Measurements from ENCODE around the gene NPY1R.

The NPY1R gene

GRCh38 chr4:163350672-163351071 is 18.3 kb upstream of the NPY1R start:
- peak; percentile 76 for TF ChIP-seq TEAD4 (IDR thresholded peaks at IDR 0.05)
- TF ChIP-seq RAD21 (IDR thresholded peaks at IDR 0.05; ENCODE audit: low read depth) = no peak
- no peak for TF ChIP-seq FOXM1 (IDR thresholded peaks at IDR 0.05; ENCODE audit: borderline replicate concordance, low read depth)

DNA sequence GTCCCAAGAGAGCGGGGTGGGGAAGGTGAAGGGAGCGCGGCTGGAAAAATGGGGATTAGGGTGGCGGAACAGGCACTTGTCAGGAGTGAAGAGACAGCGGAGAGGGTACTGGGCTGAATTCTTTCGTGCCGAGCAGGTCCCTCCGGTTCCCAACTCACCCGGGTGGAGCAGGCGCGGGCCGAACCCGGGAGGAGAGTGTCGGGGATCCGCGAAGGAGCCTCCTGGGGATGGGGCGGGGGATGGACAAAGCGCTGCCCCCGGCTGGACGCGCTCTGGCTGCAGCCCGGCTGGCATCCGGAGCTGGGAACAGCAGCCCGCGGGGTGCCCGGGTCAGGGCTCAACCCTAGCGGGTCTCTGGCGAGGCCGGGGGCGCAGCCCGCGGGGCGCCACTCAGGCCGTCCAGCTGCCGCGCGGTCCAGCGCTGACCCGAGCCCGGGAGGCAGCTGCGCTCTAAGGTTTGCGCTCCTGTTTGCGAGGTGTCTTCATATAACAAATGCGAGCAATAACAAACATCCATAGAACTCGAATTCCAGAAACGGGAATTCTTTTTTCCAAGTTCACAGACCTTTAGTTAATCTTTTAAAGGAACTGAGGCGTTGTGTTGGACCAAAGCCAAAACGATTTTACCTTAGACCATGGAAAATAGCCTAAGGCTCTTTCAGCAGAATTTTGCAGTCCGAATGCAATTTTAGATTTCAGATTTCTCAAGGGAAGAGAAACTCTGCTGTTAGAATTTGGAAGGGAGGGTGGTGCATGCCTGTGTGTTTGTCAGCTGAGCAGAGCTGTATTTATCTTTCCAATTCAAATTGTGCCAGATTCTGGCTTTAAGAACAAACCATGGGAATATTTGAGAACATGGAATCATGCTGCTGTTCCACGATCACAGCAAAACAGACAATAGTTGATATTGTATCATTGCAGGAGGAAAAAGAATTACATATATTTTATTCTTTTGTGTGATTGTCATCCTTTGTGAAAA is 12.0 kb upstream of the NPY1R start:
- TF ChIP-seq FOXM1 (IDR thresholded peaks at IDR 0.05; ENCODE audit: borderline replicate concordance, low read depth) (no peak), ZBTB7A (IDR thresholded peaks at IDR 0.05; ENCODE audit: low read depth) (peak; percentile 56; the same call in 1 of the 2 replicates), TAF1 (IDR thresholded peaks at IDR 0.05; ENCODE audit: low read depth) (no peak), NFIC (IDR thresholded peaks at IDR 0.05) (0 out of 2 replicates have a peak, but pooled peaks have one; percentile 35)

GRCh38 chr4:163343604-163344146 is 11.3 kb upstream of the NPY1R start, which contains the start of gene NPY5R:
Gene NPY5R, plus strand, starts transcription at chr4:163343892. Its CDS starts 6,382 bp downstream, at chr4:163350274.
- TF ChIP-seq TEAD4 (IDR thresholded peaks at IDR 0.05) = no peak
- TF ChIP-seq CEBPB (IDR thresholded peaks at IDR 0.05) = no peak
- no peak for TF ChIP-seq EP300 (IDR thresholded peaks at IDR 0.05; ENCODE audit: borderline replicate concordance)
- TF ChIP-seq EGR1 (IDR thresholded peaks at IDR 0.05) = no peak
- TF ChIP-seq ZBTB7A (IDR thresholded peaks at IDR 0.05; ENCODE audit: low read depth) = no peak
- no peak for TF ChIP-seq FOXM1 (IDR thresholded peaks at IDR 0.05; ENCODE audit: borderline replicate concordance, low read depth)

DNA sequence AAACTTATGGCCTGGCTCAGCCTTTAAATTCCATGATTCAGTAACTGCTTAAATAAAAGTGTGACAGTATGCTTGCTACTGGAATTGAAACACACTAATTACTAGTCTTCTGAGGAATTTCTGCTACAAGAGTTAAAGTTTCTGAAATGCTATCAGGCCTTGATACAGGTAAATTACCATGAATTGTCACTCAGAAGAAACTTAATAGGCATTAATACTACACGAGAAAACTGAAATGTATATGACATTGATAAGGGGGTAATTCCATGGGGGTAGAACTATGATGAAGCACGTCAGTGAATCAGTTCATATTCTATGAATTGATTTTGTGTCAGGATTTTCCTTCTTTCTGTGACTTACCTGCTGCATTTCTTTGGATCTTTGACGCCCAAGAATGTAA is 3.0 kb upstream of the NPY1R start:
- TF ChIP-seq RAD21 (IDR thresholded peaks at IDR 0.05; ENCODE audit: low read depth) = no peak
- TF ChIP-seq CREB1 (IDR thresholded peaks at IDR 0.05; ENCODE audit: low read depth) = no peak
- no peak for TF ChIP-seq TAF1 (IDR thresholded peaks at IDR 0.05; ENCODE audit: low read depth)
- no peak for TF ChIP-seq EP300 (IDR thresholded peaks at IDR 0.05; ENCODE audit: borderline replicate concordance)
- no peak for TF ChIP-seq CEBPB (IDR thresholded peaks at IDR 0.05)
- no peak for TF ChIP-seq NFIC (IDR thresholded peaks at IDR 0.05)

DNA sequence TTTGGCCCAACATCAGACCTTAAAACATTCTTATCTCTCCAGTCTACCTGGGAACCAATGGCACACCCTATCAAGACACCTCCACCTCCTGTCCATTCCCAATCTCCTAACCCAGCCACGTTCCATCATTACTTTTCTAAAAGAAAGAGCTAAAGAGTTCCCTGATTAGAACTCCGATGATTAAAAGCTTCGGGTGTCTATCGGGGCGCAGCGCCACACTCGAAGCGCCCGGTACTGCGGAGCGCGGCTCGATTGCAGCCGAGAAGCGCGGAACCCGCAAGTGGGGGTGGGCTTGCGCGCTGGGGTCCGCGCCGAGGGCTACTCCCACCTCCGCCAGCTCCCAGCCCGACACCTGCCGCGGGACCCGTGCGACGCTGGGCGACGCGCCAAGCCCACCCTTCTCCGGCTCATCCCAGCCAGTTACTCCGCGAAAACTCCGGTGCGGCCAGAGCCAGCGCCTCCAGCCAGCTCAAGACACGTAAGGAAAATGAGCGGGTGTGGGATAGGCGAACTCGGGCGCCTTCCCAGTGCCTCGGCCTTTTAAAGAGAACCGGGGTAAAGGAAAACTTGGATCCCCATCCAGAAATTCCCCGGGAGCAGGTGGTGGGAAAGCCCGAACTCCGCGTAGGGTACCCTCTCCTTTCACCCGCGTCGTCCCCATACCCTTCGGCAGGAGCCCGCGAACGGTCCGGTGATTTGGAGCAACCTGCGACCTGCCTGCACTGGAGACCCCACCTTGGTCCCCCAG is 593 bp downstream of the NPY1R start:
- TF ChIP-seq, protein P1, sequence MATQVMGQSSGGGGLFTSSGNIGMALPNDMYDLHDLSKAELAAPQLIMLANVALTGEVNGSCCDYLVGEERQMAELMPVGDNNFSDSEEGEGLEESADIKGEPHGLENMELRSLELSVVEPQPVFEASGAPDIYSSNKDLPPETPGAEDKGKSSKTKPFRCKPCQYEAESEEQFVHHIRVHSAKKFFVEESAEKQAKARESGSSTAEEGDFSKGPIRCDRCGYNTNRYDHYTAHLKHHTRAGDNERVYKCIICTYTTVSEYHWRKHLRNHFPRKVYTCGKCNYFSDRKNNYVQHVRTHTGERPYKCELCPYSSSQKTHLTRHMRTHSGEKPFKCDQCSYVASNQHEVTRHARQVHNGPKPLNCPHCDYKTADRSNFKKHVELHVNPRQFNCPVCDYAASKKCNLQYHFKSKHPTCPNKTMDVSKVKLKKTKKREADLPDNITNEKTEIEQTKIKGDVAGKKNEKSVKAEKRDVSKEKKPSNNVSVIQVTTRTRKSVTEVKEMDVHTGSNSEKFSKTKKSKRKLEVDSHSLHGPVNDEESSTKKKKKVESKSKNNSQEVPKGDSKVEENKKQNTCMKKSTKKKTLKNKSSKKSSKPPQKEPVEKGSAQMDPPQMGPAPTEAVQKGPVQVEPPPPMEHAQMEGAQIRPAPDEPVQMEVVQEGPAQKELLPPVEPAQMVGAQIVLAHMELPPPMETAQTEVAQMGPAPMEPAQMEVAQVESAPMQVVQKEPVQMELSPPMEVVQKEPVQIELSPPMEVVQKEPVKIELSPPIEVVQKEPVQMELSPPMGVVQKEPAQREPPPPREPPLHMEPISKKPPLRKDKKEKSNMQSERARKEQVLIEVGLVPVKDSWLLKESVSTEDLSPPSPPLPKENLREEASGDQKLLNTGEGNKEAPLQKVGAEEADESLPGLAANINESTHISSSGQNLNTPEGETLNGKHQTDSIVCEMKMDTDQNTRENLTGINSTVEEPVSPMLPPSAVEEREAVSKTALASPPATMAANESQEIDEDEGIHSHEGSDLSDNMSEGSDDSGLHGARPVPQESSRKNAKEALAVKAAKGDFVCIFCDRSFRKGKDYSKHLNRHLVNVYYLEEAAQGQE (IDR thresholded peaks at IDR 0.05; ENCODE audit: low read depth) = no peak
- TF ChIP-seq ZBTB7A (IDR thresholded peaks at IDR 0.05; ENCODE audit: low read depth) = peak; percentile 74

DNA sequence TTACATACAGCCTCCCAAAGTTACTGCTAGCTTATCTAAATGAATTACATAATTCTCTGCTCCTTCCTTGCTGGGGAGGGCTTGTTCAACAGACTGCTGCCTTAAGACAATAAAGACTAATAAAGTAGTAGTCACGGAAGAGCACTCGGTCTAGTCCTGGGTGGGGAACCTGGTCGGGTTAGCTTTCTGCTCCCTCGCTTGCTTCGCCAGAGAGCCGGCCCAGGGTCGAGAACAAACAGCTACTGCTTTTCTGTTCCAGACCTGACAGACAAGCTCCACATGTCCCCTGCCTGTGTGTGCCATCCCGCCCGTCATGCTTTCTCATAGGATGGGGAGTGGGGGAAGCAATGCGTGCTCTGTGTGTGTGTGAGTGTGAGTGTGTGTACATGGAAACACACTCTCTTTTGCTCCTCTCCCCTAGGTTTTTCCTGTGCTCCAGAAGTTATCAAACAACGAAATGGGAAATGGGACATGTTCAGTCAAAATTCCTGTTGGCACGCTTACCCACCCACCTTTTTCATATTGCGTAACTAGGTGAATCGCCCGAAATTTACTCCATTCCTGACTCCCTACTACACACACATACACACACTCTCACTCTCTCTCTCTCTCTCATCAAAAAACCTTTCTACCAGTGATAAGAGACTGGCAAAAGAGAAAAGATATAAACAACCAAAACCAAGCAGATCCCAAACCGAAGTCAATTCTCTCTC is 1.3 kb downstream of the NPY1R start:
- TF ChIP-seq TAF1 (IDR thresholded peaks at IDR 0.05; ENCODE audit: low read depth) (no peak), CEBPB (IDR thresholded peaks at IDR 0.05) (peak; percentile 64)

- TF ChIP-seq YY1 (IDR thresholded peaks at IDR 0.05; ENCODE audit: low read depth) (no peak), FOXM1 (IDR thresholded peaks at IDR 0.05; ENCODE audit: borderline replicate concordance, low read depth) (no peak), NFIC (IDR thresholded peaks at IDR 0.05) (no peak), TCF12 (IDR thresholded peaks at IDR 0.05; ENCODE audit: low read depth) (no peak), RAD21 (IDR thresholded peaks at IDR 0.05; ENCODE audit: low read depth) (no peak), EP300 (IDR thresholded peaks at IDR 0.05; ENCODE audit: borderline replicate concordance) (no peak), TEAD4 (IDR thresholded peaks at IDR 0.05) (no peak), TAF1 (IDR thresholded peaks at IDR 0.05; ENCODE audit: low read depth) (no peak), USF1 (IDR thresholded peaks at IDR 0.05) (no peak), CEBPB (IDR thresholded peaks at IDR 0.05) (no peak), ZBTB7A (IDR thresholded peaks at IDR 0.05; ENCODE audit: low read depth) (no peak)
- TF ChIP-seq, protein P1 (IDR thresholded peaks at IDR 0.05; ENCODE audit: low read depth) = no peak
- TF ChIP-seq, protein P2, sequence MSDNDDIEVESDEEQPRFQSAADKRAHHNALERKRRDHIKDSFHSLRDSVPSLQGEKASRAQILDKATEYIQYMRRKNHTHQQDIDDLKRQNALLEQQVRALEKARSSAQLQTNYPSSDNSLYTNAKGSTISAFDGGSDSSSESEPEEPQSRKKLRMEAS (IDR thresholded peaks at IDR 0.05) = no peak
Observed at GRCh38 chr4:163317110-163317509, 15.3 kb downstream of the NPY1R start.

All from Ishikawa (cell line).